Activated CD8-positive, alpha-beta T cell treated with anti-CD3 and anti-CD28 coated beads, Interleukin-2, amount 10 ng/mL, durations not matched to agents 7 days and 5 days (primary cell): ENCODE results near the gene NLK. TPM values are rescaled to one million over a fixed set of nuclear protein-coding genes. Genes with fewer than 3 reads are reported as not detected.

Source experiments
- ATAC-seq: fragments of 150-1000 bp; cut with Tn5 transposase; one replicate; pipeline ENCODE4 v1.10.0; 2021; ENCODE audit warnings: moderate library complexity
- CTCF ChIA-PET: fragments of 350-600 bp; sonication (Branson Sonifier 250); formaldehyde crosslinking; loops from one replicate; lab custom pipeline; 2021; ENCODE audit warnings: antibody characterized with exemption; lab: Charles Lee
- POLR2A ChIA-PET: fragments of 350-600 bp; sonication (Branson Sonifier 250); formaldehyde crosslinking; loops from one replicate; lab custom pipeline; 2021; ENCODE audit warnings: antibody characterized with exemption; lab: Charles Lee
- DNase-seq: peaks from one replicate; pipeline ENCODE4 v3.0.0-alpha.2; 2020
- H3K27ac Mint-ChIP-seq: one replicate; pipeline ENCODE4 v1.8.0; 2021; ENCODE audit warnings: mild to moderate bottlenecking, mixed read lengths
- H3K27me3 Mint-ChIP-seq: one replicate; pipeline ENCODE4 v1.8.0; 2021; ENCODE audit warnings: low read depth, mixed read lengths
- H3K36me3 Mint-ChIP-seq: one replicate; pipeline ENCODE4 v1.8.0; 2021; ENCODE audit warnings: low read depth, mixed read lengths
- H3K4me1 Mint-ChIP-seq: one replicate; pipeline ENCODE4 v1.8.0; 2021; ENCODE audit warnings: low read depth, mixed read lengths
- H3K4me3 Mint-ChIP-seq: one replicate; pipeline ENCODE4 v1.8.0; 2021; ENCODE audit warnings: mild to moderate bottlenecking, mixed read lengths
- H3K9me3 Mint-ChIP-seq: one replicate; pipeline ENCODE4 v1.8.0; 2022; ENCODE audit warnings: mixed read lengths; ENCODE audit not compliant: insufficient read depth
- total RNA-seq, 2 experiments: library from RNA; stranded (reverse); gene quantifications; one replicate each; pipeline ENCODE4 v1.2.3, GENCODE V29; 2021

NLK gene
- total RNA-seq, 2 experiments from 2014 or later, result 11.2 to 12.0 TPM

DNA sequence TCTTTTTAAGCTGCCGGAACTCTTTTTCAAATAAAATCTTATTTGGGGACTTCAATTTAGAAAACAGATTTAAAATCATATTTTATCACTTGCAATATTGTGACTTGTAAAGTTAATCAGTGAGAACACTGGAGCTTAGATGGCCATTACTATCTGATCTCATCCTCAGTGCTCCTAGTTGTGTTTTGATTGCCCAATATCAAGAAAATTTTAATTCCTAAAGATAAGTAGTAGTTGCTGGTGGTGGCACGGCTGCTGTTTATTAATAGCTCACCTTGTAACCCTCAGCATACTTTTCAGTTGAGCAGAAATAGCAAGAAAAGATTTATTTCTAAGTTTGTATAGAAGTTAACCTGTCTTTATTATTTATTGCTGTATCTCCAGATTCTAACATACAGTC, 124.0 kb downstream of the NLK start:
- no peaks in the 10 kb centered on the region for H3K9me3 Mint-ChIP-seq
- no peaks in the 10 kb centered on the region for H3K4me1 Mint-ChIP-seq
- no peak overlapping the region for H3K27ac Mint-ChIP-seq
- POLR2A ChIA-PET, result no interaction called here
- H3K36me3 Mint-ChIP-seq, result peaks cover 7% of the 10 kb centered on the region
- H3K27me3 Mint-ChIP-seq, result no peaks in the 10 kb centered on the region
- CTCF ChIA-PET, result interaction anchor here (1.0 kb wide), 1 partner anchor 10 kb away, joined by 4 read pairs; no protein-coding TSS in a partner anchor
- no peak for DNase-seq
- no peak overlapping the region for H3K4me3 Mint-ChIP-seq
- no peak for ATAC-seq

DNA sequence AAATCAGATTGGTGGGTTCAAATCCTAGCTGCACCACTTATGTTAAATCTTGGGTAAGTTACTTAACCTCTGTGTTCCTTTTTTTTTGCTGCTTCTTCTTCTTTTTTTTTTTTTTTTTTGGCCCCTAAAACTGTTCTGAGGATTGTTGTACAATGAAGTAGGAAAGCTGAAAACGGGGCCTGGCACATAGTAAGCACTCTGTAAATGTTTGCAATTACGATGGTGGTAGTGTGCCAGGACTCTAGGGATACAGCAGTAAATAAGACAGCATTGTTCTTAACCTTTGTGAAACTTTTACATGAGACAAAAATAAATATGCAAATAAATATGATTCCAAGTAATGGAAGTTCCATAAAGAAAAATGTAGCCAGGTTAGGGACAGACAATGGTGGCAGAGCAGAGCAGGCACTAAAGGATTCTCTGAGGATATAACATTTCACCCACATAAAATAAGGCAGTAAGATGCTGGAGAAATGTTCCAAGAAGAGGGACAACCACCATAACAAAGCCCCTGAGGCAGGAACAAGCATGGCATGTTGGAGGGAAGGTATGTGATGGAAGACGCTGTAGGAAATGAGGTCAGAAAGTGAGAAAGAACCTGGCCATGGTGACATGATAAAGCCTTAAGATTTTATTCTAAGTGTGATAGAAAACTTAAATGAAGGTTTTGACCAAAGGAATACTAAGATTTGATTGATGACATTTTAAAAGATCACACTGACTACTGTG, 127.3 kb downstream of the NLK start:
- Mint-ChIP-seq H3K4me1 (peaks cover 21% of the 10 kb centered on the region), H3K4me3 (no peak overlapping the region), H3K27me3 (no peaks in the 10 kb centered on the region), H3K9me3 (no peaks in the 10 kb centered on the region), H3K36me3 (peaks cover 23% of the 10 kb centered on the region), H3K27ac (no peak overlapping the region)
- no peak for ATAC-seq
- no peak for DNase-seq
- ChIA-PET CTCF (no interaction called here), POLR2A (no interaction called here)

DNA sequence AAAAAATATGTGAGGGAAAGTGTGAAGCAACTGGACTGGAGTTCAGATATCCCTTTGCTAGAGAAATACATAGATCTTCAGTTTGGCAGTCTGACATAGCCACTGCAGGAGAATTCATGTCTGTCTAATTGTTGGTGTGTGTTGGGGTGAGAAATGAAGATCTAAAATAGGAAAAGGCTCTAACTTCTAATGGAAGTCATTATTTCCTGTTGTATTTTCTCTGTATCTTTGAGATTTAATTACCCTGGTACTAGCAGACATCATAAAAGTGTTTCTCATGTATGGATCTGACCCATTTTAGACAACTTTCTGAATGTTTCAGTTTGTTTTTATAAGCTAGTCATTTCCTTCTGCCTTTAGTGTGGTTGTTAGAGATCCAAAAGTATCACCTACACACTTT, 128.3 kb downstream of the NLK start:
- CTCF ChIA-PET, result interaction anchor here (1.1 kb wide), 1 partner anchor 16 kb away, joined by 4 read pairs; no protein-coding TSS in a partner anchor
- peaks cover 23% of the 10 kb centered on the region for H3K36me3 Mint-ChIP-seq
- no peak for ATAC-seq

DNA sequence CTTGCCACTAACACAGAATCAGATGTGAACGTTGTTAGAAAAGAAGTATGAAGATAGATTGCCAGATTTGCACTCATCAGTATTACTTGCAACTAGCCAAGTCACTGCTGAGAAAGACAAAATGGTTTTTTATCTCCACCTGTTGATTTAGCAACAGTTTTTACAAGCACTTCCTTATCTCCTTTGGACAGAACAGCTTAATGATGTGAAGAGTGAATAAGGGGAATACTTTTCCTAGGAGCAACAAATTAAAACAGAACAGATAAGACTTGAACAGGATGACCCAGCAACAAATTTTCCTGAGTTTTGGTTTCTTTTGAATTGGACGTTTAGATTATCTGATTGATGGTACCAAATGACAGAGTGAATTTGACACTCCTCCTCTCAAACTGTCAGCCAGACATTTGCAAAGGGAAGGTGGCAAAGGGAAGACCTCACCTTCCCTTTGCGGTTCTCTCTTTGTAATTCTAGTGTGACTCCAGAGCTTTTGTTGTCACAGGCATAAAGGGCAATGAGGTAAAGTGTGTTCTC, 130.6 kb downstream of the NLK start:
- peaks cover 23% of the 10 kb centered on the region for H3K36me3 Mint-ChIP-seq
- ATAC-seq (no peak), DNase-seq (no peak)
- H3K9me3 Mint-ChIP-seq, result no peaks in the 10 kb centered on the region
- no peak overlapping the region for H3K4me3 Mint-ChIP-seq
- no peak overlapping the region for H3K27ac Mint-ChIP-seq
- peaks cover 21% of the 10 kb centered on the region for H3K4me1 Mint-ChIP-seq
- POLR2A ChIA-PET, result no interaction called here
- no peaks in the 10 kb centered on the region for H3K27me3 Mint-ChIP-seq
- CTCF ChIA-PET, result no interaction called here

More for the DNA sequence above, 128.3 kb downstream of the NLK start:
- Mint-ChIP-seq H3K27me3 (no peaks in the 10 kb centered on the region), H3K4me3 (no peak overlapping the region), H3K9me3 (no peaks in the 10 kb centered on the region), H3K27ac (no peak overlapping the region), H3K4me1 (peaks cover 21% of the 10 kb centered on the region)
- POLR2A ChIA-PET, result no interaction called here
- DNase-seq, result no peak

DNA sequence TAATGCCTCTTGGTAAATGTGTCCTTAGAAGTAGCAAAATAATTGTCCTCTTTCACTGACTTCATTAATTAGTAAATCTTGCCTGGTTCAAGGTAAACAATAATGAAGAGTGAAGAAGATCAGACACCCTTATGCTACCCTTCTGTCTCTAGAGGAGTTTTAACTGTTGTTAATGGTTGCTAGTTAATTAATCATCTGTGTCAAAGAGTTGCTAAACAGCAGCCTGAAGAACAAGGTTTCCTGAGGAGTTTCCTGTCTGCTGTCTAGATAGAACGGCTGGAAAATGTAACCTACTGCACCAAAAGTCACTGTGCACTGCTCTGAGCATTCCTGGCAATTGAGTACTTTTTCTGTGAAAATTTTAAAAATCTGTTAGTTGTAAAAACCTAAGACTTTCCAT, 131.3 kb downstream of the NLK start:
- no peak for DNase-seq
- Mint-ChIP-seq H3K27me3 (no peaks in the 10 kb centered on the region), H3K4me3 (no peak overlapping the region), H3K9me3 (no peaks in the 10 kb centered on the region), H3K4me1 (peaks cover 21% of the 10 kb centered on the region), H3K36me3 (peaks cover 18% of the 10 kb centered on the region), H3K27ac (no peak overlapping the region)
- POLR2A ChIA-PET, result no interaction called here
- CTCF ChIA-PET, result no interaction called here
- no peak for ATAC-seq

DNA sequence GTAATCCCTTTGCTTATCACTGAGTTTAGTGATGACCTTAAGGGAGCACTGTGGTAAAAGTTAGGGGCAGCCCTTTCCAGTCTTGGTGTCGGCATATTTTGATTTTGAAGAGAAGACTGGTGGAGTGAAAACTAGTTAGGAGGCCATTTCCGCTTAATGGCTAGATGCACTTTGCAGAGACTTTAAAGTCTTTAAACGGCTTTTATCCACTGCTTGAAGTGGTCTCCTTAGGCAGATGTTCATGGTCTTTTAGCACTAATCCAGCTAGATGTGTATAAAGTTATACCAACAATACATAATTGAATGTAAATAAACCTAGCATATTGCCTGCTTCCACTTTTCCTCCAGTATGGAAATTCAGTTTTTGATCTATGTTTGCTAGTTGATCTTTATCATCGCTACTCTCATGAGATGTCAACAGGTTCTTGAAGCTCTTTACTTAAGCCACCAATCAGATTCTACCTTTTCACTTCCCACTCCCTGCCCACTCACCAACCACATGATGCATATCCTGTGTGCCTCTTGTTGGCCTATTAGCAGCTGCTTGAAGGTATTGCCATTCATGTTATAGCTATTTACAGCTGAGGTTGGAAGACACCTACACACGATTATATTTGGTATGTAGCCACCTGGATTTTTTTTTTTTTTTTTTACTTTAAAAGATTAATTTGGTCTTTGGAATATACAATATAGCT, 132.0 kb downstream of the NLK start:
- Mint-ChIP-seq H3K4me1 (peaks cover 21% of the 10 kb centered on the region), H3K27ac (peak overlapping the region; percentile 35), H3K27me3 (no peaks in the 10 kb centered on the region), H3K4me3 (no peak overlapping the region), H3K36me3 (peaks cover 17% of the 10 kb centered on the region), H3K9me3 (no peaks in the 10 kb centered on the region)
- POLR2A ChIA-PET, result no interaction called here
- ATAC-seq, result peak; percentile 63
- peak; percentile 39 for DNase-seq
- CTCF ChIA-PET, result no interaction called here

DNA sequence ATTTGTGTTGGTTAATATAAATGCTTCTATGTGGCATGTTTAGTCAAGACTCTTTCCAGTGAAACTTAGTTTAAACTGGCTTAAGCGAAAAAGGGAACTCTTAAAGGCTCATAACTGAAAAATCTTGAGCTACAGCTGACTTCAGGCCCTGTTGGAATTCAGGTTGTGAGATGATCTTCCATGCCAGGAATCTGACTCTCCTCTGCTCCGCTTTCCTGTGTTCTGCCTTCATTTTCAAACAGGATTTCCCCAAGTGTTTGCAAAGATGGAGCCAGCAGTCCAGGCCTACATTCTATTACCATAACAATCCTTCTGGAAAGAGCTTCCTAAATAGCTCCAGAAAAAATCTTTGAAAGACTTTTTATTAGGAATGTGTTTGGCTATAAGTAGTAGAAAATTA, 134.9 kb downstream of the NLK start:
- Mint-ChIP-seq H3K36me3 (peaks cover 15% of the 10 kb centered on the region), H3K27ac (no peak overlapping the region), H3K9me3 (no peaks in the 10 kb centered on the region), H3K27me3 (no peaks in the 10 kb centered on the region), H3K4me1 (peaks cover 27% of the 10 kb centered on the region), H3K4me3 (no peak overlapping the region)
- DNase-seq (no peak), ATAC-seq (no peak)
- CTCF ChIA-PET, result no interaction called here
- POLR2A ChIA-PET, result no interaction called here

DNA sequence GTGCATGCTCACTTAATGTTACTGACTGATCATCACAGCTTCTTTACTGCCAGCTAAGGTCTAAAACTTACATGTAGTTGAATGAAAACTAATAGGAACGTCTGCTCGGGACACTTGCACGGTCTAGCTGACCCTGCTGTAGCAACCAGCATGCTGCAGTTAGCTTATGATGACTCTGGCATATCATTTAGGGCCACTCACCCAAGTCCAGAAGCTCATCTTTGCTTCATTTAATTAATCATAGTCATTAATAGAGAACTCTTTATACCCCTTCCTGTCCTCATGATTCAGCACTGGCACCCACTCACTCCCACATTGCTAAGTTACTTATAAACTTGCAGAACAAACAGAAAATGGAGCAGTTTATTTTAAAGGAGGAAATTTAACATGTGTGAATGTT, 136.3 kb downstream of the NLK start:
- H3K4me1 Mint-ChIP-seq, result peaks cover 15% of the 10 kb centered on the region
- CTCF ChIA-PET, result no interaction called here
- H3K27ac Mint-ChIP-seq, result no peak overlapping the region

DNA sequence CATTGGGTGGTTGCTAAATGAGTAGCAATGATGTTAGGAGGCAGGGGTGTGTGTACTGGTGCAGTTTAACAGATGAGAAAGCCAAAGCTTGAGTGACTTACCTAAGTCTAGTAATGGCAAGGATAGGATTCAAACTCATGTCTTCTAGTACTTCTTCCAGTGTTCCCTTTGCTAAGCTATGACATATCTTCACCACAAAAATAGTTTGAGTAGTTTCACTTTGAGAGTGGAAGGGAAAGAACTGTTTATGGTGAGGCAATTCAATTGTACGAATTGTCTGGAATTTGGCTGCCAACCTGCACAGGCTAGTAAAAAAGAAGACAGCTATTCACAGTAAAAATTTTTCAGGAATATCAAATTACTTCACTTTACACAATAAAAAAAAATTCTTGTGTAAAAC, 138.0 kb downstream of the NLK start:
- Mint-ChIP-seq H3K27me3 (no peaks in the 10 kb centered on the region), H3K9me3 (no peaks in the 10 kb centered on the region), H3K36me3 (peaks cover under 1% of the 10 kb centered on the region), H3K4me3 (no peak overlapping the region), H3K27ac (no peak overlapping the region), H3K4me1 (peaks cover 6% of the 10 kb centered on the region)
- ChIA-PET CTCF (no interaction called here), POLR2A (no interaction called here)
- ATAC-seq (no peak), DNase-seq (no peak)

More for the DNA sequence above, 136.3 kb downstream of the NLK start:
- Mint-ChIP-seq H3K4me3 (no peak overlapping the region), H3K9me3 (no peaks in the 10 kb centered on the region), H3K36me3 (peaks cover 4% of the 10 kb centered on the region), H3K27me3 (no peaks in the 10 kb centered on the region)
- ATAC-seq, result no peak
- POLR2A ChIA-PET, result no interaction called here
- DNase-seq, result no peak

DNA sequence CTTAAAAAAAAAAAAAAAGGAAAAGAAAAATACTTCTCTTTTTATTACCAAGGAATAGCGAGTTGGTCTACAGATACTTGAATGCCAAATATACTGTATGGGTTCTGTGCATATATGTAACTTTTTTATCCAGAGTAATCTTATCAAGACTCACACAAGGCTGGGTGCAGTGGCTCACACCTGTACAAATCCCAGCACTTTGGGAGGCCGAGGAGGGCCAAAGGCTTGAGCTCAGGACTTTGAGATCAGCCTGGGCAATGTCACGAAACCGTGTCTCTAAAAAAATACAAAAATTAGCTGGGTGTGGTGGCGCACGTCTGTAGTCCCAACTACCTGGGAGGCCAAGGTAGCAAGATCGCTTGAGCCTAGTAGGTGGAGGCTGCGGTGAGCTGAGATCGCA, 139.1 kb downstream of the NLK start:
- DNase-seq, result no peak
- Mint-ChIP-seq H3K27me3 (no peaks in the 10 kb centered on the region), H3K27ac (no peak overlapping the region), H3K4me3 (no peak overlapping the region), H3K4me1 (peaks cover 6% of the 10 kb centered on the region), H3K36me3 (peaks cover 12% of the 10 kb centered on the region), H3K9me3 (peaks cover 3% of the 10 kb centered on the region)
- ChIA-PET POLR2A (no interaction called here), CTCF (no interaction called here)
- ATAC-seq, result no peak

DNA sequence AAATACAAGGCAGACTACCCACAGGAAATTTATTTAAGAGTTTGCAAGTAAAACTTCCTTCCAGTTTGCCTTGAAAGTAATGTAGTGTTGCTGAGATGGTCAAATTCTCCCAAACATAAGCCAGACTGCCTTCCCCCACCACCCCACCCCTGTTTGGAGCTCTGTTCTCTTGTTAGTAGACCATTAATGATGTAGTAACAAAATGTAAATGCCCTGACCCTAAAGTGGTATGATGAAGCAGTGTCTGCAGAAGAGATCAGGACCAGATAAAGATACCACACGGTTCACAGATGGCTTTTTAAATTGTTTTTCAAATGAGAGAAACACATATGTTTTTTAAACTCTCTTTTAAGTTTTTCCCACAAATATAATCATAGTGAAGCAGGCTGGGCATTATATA, 140.1 kb downstream of the NLK start:
- ChIA-PET POLR2A (no interaction called here), CTCF (no interaction called here)
- peaks cover 3% of the 10 kb centered on the region for H3K9me3 Mint-ChIP-seq
- H3K27ac Mint-ChIP-seq, result no peak overlapping the region
- no peak for DNase-seq
- peaks cover 6% of the 10 kb centered on the region for H3K4me1 Mint-ChIP-seq
- H3K4me3 Mint-ChIP-seq, result no peak overlapping the region
- no peaks in the 10 kb centered on the region for H3K27me3 Mint-ChIP-seq
- peaks cover 17% of the 10 kb centered on the region for H3K36me3 Mint-ChIP-seq
- ATAC-seq, result no peak

DNA sequence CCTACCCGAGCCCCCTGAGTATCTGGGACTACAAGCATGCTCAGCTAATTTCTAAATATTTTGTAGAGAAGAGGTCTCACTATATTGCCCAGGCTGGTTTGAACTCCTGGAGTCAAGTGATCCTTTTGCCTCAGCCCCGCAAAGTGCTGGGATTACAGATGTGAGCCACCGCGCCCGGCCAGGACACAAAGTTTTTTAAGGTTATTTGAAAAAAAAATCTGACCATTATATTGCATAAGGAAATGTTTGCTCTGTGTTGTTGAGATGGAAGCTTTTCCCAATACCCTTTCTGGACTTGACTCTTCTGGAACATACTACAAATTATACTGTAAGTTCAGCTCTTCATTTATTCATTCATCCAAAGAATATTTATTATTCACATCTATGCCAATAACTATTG, 143.2 kb downstream of the NLK start:
- H3K9me3 Mint-ChIP-seq, result peaks cover 3% of the 10 kb centered on the region
- ATAC-seq (no peak), DNase-seq (no peak)
- no peaks in the 10 kb centered on the region for H3K27me3 Mint-ChIP-seq
- ChIA-PET CTCF (interaction anchor here (1.3 kb wide), 1 partner anchor 231 kb away, joined by 3 read pairs; no protein-coding TSS in a partner anchor), POLR2A (no interaction called here)
- no peaks in the 10 kb centered on the region for H3K4me1 Mint-ChIP-seq
- H3K27ac Mint-ChIP-seq, result no peak overlapping the region
- peaks cover 17% of the 10 kb centered on the region for H3K36me3 Mint-ChIP-seq
- no peak overlapping the region for H3K4me3 Mint-ChIP-seq
